Mammary epithelial cell (primary cell): ENCODE data around the gene SUSD6.

Source experiments
- EZH2 ChIP-seq: IDR thresholded peaks from 2 replicates; pipeline ENCODE4 v1.6.1; 2012; ENCODE audit warnings: low read length, inconsistent platforms, borderline replicate concordance
- TF ChIP-seq, protein P1 (sequence below), 2 donors: IDR thresholded peaks in 1 of 2; conservative IDR thresholded peaks in 1 of 2; 2 replicates each; pipeline ENCODE4 v1.5.1; 2011 to 2012; ENCODE audit warnings: inconsistent platforms in 2 of 2, low read length in 2 of 2, mild to moderate bottlenecking in 2 of 2, control low read depth in 1 of 2, low read depth in 1 of 2; ENCODE audit not compliant: insufficient read depth in 1 of 2; ENCODE audit errors: extremely low read depth in 1 of 2

DNA sequence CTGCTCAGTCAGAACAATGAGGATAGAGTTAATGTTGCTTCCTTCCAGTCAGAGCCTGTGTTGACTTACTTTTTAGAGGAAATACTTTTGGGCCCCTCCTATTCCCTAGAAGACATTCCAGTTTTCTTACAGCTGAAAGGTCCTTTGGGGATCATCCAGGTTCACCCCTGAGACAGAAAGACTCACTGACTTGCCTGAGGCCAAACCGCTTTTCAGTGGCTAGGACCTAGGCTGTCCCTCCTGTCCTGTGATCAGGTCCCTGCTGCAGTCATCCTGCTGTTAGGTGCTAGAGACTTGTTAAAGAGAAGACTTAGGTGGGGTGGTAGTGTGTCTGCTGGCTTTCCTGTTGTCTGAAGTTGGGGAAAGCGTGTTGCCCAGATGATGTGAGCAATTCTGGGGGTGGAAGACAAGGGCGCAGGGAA is 39.6 kb downstream of the SUSD6 start:
- TF ChIP-seq, protein P1, sequence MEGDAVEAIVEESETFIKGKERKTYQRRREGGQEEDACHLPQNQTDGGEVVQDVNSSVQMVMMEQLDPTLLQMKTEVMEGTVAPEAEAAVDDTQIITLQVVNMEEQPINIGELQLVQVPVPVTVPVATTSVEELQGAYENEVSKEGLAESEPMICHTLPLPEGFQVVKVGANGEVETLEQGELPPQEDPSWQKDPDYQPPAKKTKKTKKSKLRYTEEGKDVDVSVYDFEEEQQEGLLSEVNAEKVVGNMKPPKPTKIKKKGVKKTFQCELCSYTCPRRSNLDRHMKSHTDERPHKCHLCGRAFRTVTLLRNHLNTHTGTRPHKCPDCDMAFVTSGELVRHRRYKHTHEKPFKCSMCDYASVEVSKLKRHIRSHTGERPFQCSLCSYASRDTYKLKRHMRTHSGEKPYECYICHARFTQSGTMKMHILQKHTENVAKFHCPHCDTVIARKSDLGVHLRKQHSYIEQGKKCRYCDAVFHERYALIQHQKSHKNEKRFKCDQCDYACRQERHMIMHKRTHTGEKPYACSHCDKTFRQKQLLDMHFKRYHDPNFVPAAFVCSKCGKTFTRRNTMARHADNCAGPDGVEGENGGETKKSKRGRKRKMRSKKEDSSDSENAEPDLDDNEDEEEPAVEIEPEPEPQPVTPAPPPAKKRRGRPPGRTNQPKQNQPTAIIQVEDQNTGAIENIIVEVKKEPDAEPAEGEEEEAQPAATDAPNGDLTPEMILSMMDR (conservative IDR thresholded peaks at IDR 0.05 in 1 of 2, IDR thresholded peaks at IDR 0.05 in 1 of 2; ENCODE audit: extremely low read depth in 1 of 2, insufficient read depth in 1 of 2, low read depth in 1 of 2, low read length in 2 of 2), result no peak
- no peak for TF ChIP-seq EZH2
